ENCODE results near the gene FAAH.

- TF ChIP-seq, protein P1, sequence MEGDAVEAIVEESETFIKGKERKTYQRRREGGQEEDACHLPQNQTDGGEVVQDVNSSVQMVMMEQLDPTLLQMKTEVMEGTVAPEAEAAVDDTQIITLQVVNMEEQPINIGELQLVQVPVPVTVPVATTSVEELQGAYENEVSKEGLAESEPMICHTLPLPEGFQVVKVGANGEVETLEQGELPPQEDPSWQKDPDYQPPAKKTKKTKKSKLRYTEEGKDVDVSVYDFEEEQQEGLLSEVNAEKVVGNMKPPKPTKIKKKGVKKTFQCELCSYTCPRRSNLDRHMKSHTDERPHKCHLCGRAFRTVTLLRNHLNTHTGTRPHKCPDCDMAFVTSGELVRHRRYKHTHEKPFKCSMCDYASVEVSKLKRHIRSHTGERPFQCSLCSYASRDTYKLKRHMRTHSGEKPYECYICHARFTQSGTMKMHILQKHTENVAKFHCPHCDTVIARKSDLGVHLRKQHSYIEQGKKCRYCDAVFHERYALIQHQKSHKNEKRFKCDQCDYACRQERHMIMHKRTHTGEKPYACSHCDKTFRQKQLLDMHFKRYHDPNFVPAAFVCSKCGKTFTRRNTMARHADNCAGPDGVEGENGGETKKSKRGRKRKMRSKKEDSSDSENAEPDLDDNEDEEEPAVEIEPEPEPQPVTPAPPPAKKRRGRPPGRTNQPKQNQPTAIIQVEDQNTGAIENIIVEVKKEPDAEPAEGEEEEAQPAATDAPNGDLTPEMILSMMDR (IDR thresholded peaks at IDR 0.05), result no peak
- TF ChIP-seq, protein P2, sequence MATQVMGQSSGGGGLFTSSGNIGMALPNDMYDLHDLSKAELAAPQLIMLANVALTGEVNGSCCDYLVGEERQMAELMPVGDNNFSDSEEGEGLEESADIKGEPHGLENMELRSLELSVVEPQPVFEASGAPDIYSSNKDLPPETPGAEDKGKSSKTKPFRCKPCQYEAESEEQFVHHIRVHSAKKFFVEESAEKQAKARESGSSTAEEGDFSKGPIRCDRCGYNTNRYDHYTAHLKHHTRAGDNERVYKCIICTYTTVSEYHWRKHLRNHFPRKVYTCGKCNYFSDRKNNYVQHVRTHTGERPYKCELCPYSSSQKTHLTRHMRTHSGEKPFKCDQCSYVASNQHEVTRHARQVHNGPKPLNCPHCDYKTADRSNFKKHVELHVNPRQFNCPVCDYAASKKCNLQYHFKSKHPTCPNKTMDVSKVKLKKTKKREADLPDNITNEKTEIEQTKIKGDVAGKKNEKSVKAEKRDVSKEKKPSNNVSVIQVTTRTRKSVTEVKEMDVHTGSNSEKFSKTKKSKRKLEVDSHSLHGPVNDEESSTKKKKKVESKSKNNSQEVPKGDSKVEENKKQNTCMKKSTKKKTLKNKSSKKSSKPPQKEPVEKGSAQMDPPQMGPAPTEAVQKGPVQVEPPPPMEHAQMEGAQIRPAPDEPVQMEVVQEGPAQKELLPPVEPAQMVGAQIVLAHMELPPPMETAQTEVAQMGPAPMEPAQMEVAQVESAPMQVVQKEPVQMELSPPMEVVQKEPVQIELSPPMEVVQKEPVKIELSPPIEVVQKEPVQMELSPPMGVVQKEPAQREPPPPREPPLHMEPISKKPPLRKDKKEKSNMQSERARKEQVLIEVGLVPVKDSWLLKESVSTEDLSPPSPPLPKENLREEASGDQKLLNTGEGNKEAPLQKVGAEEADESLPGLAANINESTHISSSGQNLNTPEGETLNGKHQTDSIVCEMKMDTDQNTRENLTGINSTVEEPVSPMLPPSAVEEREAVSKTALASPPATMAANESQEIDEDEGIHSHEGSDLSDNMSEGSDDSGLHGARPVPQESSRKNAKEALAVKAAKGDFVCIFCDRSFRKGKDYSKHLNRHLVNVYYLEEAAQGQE (IDR thresholded peaks at IDR 0.05; ENCODE audit: insufficient read depth in 1 of 2, low read depth in 2 of 2, low read length in 1 of 2), result no peak
- TF ChIP-seq POLR2AphosphoS5 (IDR thresholded peaks at IDR 0.05; ENCODE audit: low read depth, low read length), result no peak
- TF ChIP-seq TCF7L2 (IDR thresholded peaks at IDR 0.05; ENCODE audit: low read depth, low read length), result no peak
- no peak for TF ChIP-seq SIN3A (IDR thresholded peaks at IDR 0.05; ENCODE audit: borderline replicate concordance, insufficient read depth, low read depth, low read length)
Observed at GRCh38 chr1:46457178-46457577, 63.1 kb downstream of the FAAH start.

Measured in Panc1 (cell line).